LNCaP clone FGC (cell line): ENCODE results near the gene EMILIN2.

Experiments used
- DNase-seq: peaks from one replicate; pipeline ENCODE4 v3.0.0-alpha.2; 2011; ENCODE audit warnings: low read depth
- H3K4me3 ChIP-seq: 2 replicates; pipeline ENCODE4 v1.5.1; 2011; ENCODE audit warnings: mild to moderate bottlenecking, low read depth, low read length, control low read depth
- TF ChIP-seq, protein P1 (sequence below): IDR thresholded peaks from 2 replicates; pipeline ENCODE4 v1.5.1; 2012; ENCODE audit warnings: mild to moderate bottlenecking; ENCODE audit not compliant: control insufficient read depth, insufficient read depth; ENCODE audit errors: extremely low read depth

EMILIN2 gene

DNA sequence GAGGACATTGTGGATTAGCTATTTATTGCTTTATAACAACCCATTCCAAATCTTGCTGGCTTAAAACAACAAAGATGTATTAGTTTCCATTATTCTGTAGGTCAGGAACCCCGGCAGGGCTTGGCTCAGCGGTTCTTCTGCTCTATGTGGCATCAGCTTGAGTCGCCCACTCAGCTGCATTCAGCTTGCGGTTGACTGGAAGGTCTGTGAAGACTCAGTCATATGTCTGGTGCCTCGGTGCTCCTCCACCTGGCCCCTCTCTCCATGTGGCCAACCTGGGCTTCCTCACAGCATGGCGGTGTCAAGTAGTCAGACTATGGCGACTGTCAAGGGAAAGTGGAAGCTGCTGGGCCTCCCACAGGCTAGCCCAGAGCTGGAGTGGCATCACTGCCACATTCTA is 48.6 kb downstream of the EMILIN2 start:
- TF ChIP-seq, protein P1, sequence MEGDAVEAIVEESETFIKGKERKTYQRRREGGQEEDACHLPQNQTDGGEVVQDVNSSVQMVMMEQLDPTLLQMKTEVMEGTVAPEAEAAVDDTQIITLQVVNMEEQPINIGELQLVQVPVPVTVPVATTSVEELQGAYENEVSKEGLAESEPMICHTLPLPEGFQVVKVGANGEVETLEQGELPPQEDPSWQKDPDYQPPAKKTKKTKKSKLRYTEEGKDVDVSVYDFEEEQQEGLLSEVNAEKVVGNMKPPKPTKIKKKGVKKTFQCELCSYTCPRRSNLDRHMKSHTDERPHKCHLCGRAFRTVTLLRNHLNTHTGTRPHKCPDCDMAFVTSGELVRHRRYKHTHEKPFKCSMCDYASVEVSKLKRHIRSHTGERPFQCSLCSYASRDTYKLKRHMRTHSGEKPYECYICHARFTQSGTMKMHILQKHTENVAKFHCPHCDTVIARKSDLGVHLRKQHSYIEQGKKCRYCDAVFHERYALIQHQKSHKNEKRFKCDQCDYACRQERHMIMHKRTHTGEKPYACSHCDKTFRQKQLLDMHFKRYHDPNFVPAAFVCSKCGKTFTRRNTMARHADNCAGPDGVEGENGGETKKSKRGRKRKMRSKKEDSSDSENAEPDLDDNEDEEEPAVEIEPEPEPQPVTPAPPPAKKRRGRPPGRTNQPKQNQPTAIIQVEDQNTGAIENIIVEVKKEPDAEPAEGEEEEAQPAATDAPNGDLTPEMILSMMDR: no peak

DNA sequence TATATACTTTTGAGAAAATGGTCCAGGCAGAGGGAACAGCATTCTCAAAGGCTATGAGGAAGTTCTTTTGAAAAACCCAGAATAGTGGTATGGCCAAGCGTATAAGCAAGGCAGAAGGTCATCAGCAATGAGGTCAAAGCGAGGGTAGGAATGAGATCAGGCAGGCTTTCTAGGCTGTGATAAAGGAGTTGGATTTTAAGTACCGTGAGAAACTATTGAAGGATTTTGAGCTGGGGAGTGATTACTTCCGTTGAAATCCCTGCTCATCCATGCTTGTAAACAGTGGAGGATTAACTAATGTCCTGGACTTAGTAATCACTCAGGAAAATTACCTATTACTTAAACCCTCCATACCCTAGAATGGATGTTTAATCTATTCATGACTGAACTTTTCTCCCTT is 50.2 kb downstream of the EMILIN2 start:
- no peak for DNase-seq
- TF ChIP-seq, protein P1: no peak
- no peak overlapping the region for H3K4me3 ChIP-seq

More for the DNA sequence above, 48.6 kb downstream of the EMILIN2 start:
- H3K4me3 ChIP-seq: no peak overlapping the region
- DNase-seq: no peak

DNA sequence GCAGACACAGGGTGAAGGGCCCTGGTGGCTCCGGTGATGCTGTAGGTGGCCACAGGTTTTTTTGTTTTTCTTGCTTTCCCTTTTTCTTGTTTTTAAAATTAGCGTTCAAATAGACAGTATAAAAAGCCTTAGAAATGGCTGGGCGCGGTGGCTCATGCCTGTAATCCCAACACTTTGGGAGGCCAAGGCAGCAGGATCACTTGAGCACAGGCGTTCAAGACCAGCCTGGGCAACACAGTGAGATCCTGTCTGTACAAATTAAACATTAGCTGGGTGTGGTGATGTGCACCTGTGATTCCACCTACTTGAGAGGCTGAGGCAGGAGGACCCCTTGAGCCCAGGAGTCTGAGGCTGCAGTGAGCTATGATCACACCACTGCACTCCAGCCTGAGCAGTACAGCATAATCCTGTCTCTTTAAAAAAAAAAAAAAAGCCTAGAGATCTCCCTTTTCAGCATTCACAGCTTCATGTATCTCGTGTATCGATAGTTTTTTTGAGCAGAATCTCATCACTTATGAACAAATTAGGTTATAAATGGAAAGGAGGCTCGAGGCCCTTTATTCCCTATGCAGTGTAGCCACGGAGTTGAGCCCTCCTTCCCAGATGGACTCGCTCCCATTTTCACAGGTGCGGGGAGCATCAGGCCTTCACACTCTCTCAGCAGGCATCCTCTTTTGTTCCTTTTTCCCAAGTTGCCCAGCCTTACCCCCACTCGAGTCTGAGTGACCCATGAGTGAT is 50.8 kb downstream of the EMILIN2 start:
- TF ChIP-seq, protein P1: no peak
- no peak for DNase-seq
- H3K4me3 ChIP-seq: no peak overlapping the region

DNA sequence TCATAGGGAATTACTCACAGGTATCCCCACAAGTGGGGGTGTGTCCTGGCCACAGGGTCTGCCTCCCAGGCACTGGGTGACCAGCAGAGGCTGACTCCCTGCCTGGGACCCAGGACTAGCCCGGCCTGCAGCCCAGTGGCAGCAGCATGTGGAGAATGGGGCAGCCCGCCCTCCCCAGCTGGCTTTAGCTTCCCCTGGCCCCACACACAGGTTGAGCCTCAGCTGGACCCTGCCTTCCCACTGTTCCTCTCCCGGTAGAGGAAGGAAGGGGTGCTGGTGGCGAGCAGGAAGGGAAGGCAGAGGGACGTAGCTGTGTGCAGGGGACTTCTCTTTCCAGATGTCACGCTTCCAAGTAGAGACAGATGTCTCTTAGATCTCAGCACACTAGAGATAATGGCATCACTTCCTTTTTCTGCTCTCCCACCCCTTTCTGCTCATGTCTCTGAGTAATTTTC is 51.4 kb downstream of the EMILIN2 start:
- no peak overlapping the region for H3K4me3 ChIP-seq
- TF ChIP-seq, protein P1: no peak
- no peak for DNase-seq

DNA sequence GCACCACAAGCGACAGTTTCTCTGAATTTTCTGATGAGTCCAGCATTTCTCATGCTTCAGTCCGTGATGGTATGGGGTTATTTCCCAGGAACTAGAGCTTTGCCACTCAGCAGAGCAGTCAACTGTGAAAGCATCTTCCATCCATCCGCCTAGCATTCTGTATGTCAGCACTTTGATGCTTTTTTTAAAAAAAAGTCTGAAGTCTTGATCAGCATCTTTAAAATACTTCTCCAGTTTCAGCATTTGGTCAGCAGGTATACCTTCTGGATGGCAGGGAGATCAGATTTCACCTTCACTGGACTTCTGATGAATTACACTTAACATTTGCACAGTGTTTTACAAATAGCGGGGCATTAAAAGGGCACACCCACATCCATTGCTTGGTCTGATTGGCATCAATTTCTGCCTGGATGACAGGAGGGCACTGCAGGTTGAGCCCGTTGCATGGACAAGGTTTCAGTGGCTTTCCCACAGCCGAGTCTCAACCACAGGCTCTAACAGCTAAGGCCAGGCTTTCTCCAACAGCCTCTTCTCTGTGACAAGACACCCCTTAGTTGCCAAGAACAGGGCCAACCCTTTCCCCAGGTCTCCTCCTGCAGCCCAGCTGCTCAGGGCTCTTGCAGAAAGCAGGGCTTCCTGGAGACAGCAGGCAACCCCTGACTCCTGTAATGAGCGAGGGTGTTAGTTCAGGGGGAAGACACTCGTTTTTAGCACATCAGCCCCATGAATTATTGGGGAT is 54.0 kb downstream of the EMILIN2 start:
- H3K4me3 ChIP-seq: no peak overlapping the region
- TF ChIP-seq, protein P1: no peak
- no peak for DNase-seq

DNA sequence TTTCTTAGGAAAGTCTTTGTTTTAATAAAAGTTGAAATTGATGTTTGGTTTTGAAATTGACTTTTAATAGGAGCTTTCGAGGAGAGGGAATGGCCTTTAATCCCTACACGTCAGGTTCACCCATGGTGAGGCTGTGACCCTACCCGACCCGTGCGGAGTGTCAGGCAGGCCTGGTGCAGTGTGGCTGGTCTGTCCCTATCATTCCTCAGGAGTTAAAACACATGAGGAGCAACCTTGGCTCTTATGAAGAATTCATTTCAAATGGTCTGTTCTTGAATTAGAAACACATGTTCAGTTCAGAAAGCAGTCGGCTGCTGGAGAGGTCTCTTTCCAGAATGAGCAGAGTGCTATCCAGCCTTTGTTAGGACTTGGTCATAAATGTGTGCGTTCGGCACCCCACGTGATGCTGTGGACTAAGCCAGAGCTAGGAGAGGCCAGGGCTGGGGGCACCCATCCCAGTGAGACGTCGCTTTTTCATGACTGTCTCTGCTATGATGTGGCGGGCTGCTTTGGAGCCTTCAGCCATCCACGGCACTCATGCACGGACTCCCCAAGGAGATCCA is 54.7 kb downstream of the EMILIN2 start:
- no peak for DNase-seq
- TF ChIP-seq, protein P1: no peak
- H3K4me3 ChIP-seq: no peak overlapping the region
